K562 (cell line): Measurements from ENCODE around the gene FAM227A. TPM values are rescaled to one million over a fixed set of nuclear protein-coding genes. Genes with fewer than 3 reads are reported as not detected.
A peak's percentile ranks its signal among the peaks of the same experiment; 100 is the strongest.

ENCODE experiments used
- CBFA2T3 ChIP-seq: fragments of 450-650 bp; IDR thresholded peaks from 2 replicates; pipeline ENCODE4 v1.6.1; 2017
- CBX3 ChIP-seq, 2 experiments: IDR thresholded peaks; 1 replicate in 1 of 2; 2 replicates in 1 of 2; pipeline ENCODE4 v1.6.1; 2012; ENCODE audit warnings: inconsistent platforms in 2 of 2, low read length in 2 of 2, borderline replicate concordance in 1 of 2, control low read depth in 1 of 2
- DDX20 ChIP-seq: fragments of 450-650 bp; IDR thresholded peaks from 2 replicates; pipeline ENCODE4 v1.6.1; 2016; ENCODE audit warnings: missing genetic modification characterization, low read depth, mild to moderate bottlenecking, missing compliant biosample characterization, moderate library complexity
- FOXK2 ChIP-seq, 2 experiments: fragments of 450-650 bp; IDR thresholded peaks in 1 of 2; conservative IDR thresholded peaks in 1 of 2; 2 replicates each; pipeline ENCODE4 v1.6.1; 2016; ENCODE audit warnings: low read depth in 2 of 2, mild to moderate bottlenecking in 1 of 2
- KLF6 ChIP-seq: fragments of 250-450 bp; sonication (Bioruptor Pico); IDR thresholded peaks from 2 replicates; pipeline ENCODE4 v1.4.0; 2020; ENCODE audit warnings: mild to moderate bottlenecking, moderate library complexity, borderline replicate concordance
- NFE2 ChIP-seq: IDR thresholded peaks from 2 replicates; pipeline ENCODE4 v1.6.1; 2014; ENCODE audit warnings: antibody characterized with exemption, low read depth
- PRPF4 ChIP-seq: fragments of 200-400 bp; formaldehyde crosslinking; IDR thresholded peaks from one replicate; pipeline ENCODE4 v1.6.1; 2017; ENCODE audit warnings: low read length, low read depth, mild to moderate bottlenecking; ENCODE audit not compliant: insufficient read depth, poor library complexity, severe bottlenecking
- ZNF140 ChIP-seq: fragments of 250-450 bp; sonication (Bioruptor Pico); IDR thresholded peaks from 2 replicates; pipeline ENCODE4 v1.8.0; 2021; ENCODE audit warnings: moderate library complexity, mild to moderate bottlenecking, inconsistent platforms
- ZNF24 ChIP-seq: fragments of 450-650 bp; IDR thresholded peaks from 2 replicates; pipeline ENCODE4 v1.6.1; 2016
- ZNF707 ChIP-seq: fragments of 250-450 bp; sonication (Bioruptor Pico); conservative IDR thresholded peaks from 2 replicates; pipeline ENCODE4 v1.8.0; 2022; ENCODE audit warnings: inconsistent platforms, mild to moderate bottlenecking, moderate library complexity
- polyA plus RNA-seq, 8 experiments: library from polyadenylated mRNA; depleted of rRNA in 4 of 8; stranded (reverse) in 5 of 8; unstranded in 3 of 8; fragments of >200 nt; fragmentation: Nextera tagmentation in 2 of 8; fragmentation: Illumina TruSeq in 1 of 8; extraction: Ambion mirVana in 2 of 8; extraction: Trizol in 1 of 8; gene quantifications; 2 replicates each; pipeline versions ENCODE4 v1.2.1 to v1.2.3, GENCODE V29; 2011 to 2014; ENCODE audit warnings: inconsistent platforms in 1 of 8, missing spikeins in 1 of 8
- total RNA-seq, 7 experiments: library from RNA; depleted of rRNA in 6 of 7; stranded (reverse); fragments of >200 nt in 6 of 7; fragmentation: Illumina TruSeq in 2 of 7; extraction: Trizol in 2 of 7; gene quantifications; 2 replicates each; pipeline versions ENCODE4 v1.2.1 to v1.2.3, GENCODE V29; 2011 to 2021; ENCODE audit warnings: low replicate concordance in 1 of 7
- TF ChIP-seq, protein P1 (sequence below): fragments of 450-650 bp; formaldehyde crosslinking; IDR thresholded peaks from 2 replicates; pipeline ENCODE4 v1.4.0; 2020; ENCODE audit warnings: mild to moderate bottlenecking
- TF ChIP-seq, protein P2 (sequence below): fragments of 450-650 bp; IDR thresholded peaks from 2 replicates; pipeline ENCODE4 v1.6.1; 2016
- TF ChIP-seq, protein P3 (sequence below): IDR thresholded peaks from 2 replicates; pipeline ENCODE4 v1.6.1; 2011; ENCODE audit not compliant: insufficient read length; ENCODE audit errors: extremely low read depth
- TF ChIP-seq, protein P4 (sequence below), 2 experiments: fragments of 450-650 bp in 1 of 2; sonication (generic) in 1 of 2; formaldehyde crosslinking in 1 of 2; IDR thresholded peaks in 1 of 2; conservative IDR thresholded peaks in 1 of 2; 2 replicates each; pipeline versions ENCODE4 v1.6.1 to v1.8.1; 2016 to 2023; ENCODE audit warnings: mild to moderate bottlenecking in 2 of 2, moderate library complexity in 2 of 2, inconsistent platforms in 1 of 2, missing genetic modification reagents in 1 of 2

Gene FAM227A
- total and polyA plus RNA-seq, 9 of the 15 experiments (the other 6 are each of a cell fraction or from before 2014, with no cell fraction given), result 0.10 to 2.2 (median 0.83) TPM

DNA sequence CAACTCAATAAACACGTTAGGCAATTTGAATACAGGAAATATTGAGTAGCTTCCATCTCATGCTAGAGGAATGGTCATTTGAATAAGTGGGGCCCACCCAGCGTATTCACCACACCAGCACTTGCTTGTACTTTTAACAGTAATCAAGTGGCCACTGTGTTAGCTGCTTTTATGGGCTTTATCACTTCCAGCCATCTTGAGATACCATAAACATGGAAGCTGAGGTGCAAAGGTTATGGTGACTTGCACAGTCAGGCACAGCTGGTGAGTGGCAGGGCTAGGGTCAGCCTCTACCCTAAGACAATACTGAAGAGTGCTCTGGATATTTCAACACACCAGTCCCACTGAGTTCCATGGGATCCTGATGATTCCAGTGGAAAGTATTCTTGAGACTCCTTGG, 37.9 kb upstream of the FAM227A start (continued):
- TF ChIP-seq NFE2 (peak; percentile 66), FOXK2 (conservative IDR thresholded peaks at IDR 0.05 in 1 of 2, IDR thresholded peaks at IDR 0.05 in 1 of 2; ENCODE audit: low read depth in 2 of 2) (no peak), CBFA2T3 (peak; percentile 29), ZNF707 (no peak), ZNF140 (CRISPR knock-in tag) (no peak), KLF6 (CRISPR knock-in tag) (no peak), DDX20 (no peak), ZNF24 (no peak), CBX3 (IDR thresholded peaks at IDR 0.05; ENCODE audit: borderline replicate concordance in 1 of 2, low read length in 2 of 2) (no peak), PRPF4 (no peak)
- TF ChIP-seq, protein P1, sequence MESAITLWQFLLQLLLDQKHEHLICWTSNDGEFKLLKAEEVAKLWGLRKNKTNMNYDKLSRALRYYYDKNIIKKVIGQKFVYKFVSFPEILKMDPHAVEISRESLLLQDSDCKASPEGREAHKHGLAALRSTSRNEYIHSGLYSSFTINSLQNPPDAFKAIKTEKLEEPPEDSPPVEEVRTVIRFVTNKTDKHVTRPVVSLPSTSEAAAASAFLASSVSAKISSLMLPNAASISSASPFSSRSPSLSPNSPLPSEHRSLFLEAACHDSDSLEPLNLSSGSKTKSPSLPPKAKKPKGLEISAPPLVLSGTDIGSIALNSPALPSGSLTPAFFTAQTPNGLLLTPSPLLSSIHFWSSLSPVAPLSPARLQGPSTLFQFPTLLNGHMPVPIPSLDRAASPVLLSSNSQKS (CRISPR knock-in tag), result no peak
- TF ChIP-seq, protein P2, sequence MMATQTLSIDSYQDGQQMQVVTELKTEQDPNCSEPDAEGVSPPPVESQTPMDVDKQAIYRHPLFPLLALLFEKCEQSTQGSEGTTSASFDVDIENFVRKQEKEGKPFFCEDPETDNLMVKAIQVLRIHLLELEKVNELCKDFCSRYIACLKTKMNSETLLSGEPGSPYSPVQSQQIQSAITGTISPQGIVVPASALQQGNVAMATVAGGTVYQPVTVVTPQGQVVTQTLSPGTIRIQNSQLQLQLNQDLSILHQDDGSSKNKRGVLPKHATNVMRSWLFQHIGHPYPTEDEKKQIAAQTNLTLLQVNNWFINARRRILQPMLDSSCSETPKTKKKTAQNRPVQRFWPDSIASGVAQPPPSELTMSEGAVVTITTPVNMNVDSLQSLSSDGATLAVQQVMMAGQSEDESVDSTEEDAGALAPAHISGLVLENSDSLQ, result peak; percentile 69
- TF ChIP-seq, protein P3, sequence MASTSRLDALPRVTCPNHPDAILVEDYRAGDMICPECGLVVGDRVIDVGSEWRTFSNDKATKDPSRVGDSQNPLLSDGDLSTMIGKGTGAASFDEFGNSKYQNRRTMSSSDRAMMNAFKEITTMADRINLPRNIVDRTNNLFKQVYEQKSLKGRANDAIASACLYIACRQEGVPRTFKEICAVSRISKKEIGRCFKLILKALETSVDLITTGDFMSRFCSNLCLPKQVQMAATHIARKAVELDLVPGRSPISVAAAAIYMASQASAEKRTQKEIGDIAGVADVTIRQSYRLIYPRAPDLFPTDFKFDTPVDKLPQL, result no peak
- TF ChIP-seq, protein P4, sequence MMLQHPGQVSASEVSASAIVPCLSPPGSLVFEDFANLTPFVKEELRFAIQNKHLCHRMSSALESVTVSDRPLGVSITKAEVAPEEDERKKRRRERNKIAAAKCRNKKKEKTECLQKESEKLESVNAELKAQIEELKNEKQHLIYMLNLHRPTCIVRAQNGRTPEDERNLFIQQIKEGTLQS (IDR thresholded peaks at IDR 0.05), result no peak
- TF ChIP-seq, protein P4 (CRISPR knock-in tag; conservative IDR thresholded peaks at IDR 0.05), result no peak
